ENCODE measurements around the gene DDX20.

DDX20 gene, protein sequence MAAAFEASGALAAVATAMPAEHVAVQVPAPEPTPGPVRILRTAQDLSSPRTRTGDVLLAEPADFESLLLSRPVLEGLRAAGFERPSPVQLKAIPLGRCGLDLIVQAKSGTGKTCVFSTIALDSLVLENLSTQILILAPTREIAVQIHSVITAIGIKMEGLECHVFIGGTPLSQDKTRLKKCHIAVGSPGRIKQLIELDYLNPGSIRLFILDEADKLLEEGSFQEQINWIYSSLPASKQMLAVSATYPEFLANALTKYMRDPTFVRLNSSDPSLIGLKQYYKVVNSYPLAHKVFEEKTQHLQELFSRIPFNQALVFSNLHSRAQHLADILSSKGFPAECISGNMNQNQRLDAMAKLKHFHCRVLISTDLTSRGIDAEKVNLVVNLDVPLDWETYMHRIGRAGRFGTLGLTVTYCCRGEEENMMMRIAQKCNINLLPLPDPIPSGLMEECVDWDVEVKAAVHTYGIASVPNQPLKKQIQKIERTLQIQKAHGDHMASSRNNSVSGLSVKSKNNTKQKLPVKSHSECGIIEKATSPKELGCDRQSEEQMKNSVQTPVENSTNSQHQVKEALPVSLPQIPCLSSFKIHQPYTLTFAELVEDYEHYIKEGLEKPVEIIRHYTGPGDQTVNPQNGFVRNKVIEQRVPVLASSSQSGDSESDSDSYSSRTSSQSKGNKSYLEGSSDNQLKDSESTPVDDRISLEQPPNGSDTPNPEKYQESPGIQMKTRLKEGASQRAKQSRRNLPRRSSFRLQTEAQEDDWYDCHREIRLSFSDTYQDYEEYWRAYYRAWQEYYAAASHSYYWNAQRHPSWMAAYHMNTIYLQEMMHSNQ

DNA sequence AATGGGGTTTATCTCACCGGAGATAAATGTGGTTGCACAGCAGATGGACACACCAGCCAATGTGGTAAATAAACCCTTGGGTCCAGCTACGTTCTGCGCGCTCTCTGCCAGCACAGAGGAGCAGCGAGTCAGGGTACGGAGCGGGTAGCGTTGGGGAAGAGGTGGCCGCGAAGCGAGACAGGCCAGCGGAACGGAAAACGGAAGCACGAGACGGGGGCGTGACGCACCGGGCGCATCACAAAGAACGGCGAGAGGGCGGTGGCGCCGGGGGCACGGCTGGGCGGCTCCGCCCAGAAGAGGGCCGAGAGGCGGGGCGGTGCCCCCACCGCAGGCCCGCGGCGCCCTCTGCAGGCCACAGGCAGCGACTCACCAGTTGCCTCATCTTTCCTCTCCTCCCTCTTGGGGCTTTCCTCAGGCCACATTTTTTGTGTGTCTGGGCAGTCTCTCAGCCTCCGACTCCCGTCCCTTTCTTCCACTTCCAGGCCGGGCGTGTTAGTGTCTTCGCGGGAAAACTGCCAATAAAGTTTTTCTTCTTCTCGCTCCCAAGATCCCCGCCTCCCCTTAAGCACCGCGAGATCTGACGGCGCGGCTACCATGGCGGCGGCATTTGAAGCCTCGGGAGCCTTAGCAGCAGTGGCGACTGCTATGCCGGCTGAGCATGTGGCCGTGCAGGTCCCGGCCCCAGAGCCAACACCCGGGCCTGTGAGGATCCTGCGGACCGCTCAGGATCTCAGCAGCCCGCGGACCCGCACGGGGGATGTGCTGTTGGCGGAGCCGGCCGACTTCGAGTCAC, at the start of gene DDX20:
Gene DDX20, plus strand, starts transcription at position 571 of the 793 bp plus-strand sequence. Its CDS starts 24 bp downstream, at position 595.
- peak; percentile 96 for DNase-seq

DNA sequence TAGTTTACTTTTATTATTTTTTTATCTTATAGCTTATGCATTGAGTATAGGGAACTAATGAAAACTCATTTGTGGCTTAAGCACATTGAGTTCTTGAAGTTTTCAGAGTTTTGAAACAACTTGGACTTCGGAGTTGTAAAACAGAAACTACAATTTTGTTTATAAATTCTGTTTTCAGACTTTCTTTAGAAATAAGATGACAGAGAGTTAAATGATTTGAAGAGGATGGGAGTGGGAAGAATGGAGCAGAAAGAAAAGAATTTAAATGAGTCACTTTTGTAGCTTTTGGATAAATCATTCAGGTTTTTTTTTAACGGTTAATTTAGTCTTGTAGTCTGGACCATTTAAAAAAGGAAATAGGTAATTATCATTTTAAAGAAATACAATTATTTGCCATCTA, 48.8 kb upstream of the DDX20 start:
- no peak for DNase-seq

- no peak for DNase-seq
These were observed 47.8 kb upstream of the DDX20 start for GRCh38 chr1:111707906-111708305.

- no peak for DNase-seq
These were observed 45.7 kb upstream of the DDX20 start for GRCh38 chr1:111709986-111710385.

DNA sequence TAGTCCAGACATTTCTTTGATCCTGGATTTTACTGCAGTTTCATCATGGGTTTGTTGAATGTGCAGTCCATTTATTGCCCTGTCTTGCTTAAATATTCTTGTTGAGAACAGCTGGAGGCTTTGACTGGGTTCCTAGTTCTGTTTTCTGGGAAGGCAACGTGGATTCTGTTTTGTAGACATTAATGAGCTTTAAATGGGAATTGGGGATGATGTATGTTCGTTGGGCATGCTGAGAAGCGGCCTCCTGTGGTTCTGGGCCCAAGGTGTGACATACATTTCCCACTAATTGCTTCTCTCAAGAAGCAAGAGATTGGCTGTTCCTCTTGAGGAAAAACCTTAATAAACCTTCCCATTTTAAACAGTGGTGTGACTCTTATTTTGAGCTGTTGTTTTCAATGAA, 39.4 kb upstream of the DDX20 start:
- DNase-seq: no peak

DNA sequence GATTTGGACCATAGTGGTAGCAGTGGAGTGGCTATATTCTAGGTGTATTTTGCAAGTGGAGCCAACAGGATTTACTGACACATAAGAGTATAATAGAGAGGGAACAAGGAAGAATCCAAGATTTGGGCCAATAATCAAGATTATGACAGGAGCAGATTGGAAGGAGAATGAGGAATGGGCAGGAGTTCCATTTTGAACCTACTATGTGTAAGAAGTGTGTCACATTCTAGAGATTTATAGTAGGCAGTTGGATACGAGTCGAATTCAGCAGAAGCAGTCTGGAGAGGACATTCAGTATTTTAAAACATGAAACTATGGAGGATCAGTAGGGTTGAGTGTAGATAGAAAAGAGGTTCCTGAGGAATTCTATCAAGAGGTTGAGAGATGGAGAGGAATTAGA, 38.3 kb upstream of the DDX20 start:
- no peak for DNase-seq

- DNase-seq: no peak
These were observed 36.6 kb upstream of the DDX20 start for GRCh38 chr1:111719135-111719534.

- DNase-seq: no peak
These were observed 36.0 kb upstream of the DDX20 start for GRCh38 chr1:111719674-111720132.

GRCh38 chr1:111720274-111720976, 35.3 kb upstream of the DDX20 start:
- no peak for DNase-seq

DNA sequence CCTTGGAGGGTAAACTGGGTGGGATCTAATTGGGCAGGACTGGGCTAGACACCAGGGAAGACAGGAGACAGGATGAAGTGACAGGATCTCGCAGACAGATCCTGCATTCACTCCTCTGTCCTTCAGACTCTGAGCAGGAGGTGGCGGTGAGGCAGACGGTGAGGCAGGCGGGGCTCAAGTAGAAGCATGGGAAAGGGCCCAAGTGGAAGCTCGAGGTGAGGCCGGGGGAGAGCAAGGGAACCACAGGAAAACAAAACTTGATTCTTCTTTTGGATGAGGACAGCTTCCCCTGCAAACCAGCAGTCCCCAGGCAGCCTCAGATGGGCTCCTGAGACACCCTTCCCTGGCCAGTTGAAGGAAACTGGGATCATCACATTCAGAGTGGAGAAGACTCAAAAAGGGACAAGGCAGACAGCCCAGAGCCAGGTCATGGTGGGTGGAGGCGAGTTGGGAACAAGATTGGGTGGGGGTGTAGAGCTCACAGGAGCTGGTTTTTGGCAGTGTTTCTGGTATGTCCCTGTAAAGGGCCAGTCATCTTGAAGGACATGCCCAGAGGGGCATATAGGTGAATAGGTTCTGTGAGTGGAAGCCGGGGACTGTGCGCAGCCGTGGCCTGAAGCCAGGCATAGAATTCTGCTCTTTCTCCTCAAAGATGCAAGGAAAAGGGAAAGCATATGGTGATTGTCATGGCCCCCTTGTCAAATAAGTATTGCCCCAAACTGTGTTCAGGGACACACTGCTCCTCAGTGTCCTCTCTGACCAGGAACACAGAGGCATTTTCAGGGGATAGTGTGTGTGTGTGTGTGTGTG, 34.5 kb upstream of the DDX20 start:
- no peak for DNase-seq

GRCh38 chr1:111723091-111723806, 32.5 kb upstream of the DDX20 start:
- DNase-seq: no peak

DNA sequence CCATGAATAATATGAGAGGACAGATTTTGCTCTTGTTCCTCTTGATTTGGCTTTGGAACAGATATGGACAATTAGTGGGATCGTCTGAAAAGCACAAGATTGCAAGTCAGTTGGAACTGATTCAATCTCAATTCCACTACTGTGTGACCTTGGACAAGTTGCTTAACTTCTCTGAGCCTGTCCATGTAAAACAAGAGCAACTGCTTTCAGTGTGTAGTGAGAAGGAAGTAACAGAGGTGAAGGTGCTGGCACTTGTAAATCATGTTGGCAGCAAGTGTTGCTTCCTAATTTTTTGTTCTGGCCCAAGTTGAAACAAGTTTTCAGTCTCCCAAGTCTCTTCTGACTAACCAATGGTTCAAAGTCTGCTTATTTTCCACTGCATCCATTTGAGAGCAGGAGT, 31.8 kb upstream of the DDX20 start:
- DNase-seq: no peak

- DNase-seq: no peak
These were observed 30.5 kb upstream of the DDX20 start for GRCh38 chr1:111725192-111725591.

DNA sequence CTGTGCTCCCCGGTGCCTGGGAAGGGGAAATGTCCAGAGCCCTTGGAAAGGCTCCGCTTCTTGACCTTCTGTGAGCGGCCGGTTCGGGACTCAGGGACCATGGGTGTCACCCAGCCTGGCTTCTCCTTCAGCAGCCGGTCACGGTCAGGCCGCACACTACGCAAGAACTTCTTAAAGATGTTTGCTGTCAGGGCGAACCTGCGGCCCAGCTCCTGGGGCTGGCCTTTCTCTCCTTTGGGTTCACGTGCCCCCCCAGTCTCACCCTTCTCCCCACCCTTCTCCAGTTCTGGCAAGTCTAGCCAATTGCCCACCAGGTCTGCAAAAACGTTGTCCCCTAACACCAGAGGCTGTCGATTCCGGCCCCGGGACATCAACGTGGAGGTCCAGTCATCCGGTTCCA, 28.6 kb upstream of the DDX20 start:
- DNase-seq: no peak

GRCh38 chr1:111729271-111729921, 26.3 kb upstream of the DDX20 start:
- DNase-seq: no peak

DNA sequence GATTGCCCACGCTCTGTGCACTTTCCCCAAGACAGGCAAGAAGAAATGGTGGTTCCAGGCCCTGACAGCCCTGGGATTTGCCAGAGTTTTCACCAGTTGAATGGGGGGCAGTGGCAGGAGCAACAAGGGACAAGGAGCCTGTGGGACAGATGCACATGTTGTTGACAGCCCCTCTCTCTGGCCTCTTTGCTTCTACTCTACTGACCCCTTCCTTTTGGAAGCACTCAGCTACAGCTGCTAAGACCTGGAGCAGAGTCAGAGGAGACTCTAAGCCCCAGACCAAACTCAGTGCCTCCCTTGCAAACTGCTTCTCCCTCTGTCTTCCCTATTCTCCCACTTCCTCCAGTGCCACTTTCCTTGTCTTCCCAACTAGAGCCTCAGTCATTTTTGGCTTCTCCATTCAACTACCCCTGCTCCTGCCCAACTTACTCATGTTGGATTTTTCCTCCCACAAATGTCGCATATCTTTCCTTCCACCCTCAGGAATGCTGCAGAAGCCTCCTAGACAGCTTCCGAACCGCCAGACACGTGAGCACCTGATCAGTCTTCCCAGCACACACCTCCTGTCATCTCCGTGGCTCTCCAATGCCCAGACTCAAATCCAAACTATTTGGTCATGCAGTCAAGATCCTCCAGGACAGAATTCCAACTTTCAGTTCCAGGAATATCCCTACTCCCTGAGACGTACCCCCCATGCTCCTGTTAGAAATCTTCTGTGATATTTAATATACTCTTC, 25.6 kb upstream of the DDX20 start:
- no peak for DNase-seq

- no peak for DNase-seq
These were observed 25.0 kb upstream of the DDX20 start for GRCh38 chr1:111730706-111731105.

DNA sequence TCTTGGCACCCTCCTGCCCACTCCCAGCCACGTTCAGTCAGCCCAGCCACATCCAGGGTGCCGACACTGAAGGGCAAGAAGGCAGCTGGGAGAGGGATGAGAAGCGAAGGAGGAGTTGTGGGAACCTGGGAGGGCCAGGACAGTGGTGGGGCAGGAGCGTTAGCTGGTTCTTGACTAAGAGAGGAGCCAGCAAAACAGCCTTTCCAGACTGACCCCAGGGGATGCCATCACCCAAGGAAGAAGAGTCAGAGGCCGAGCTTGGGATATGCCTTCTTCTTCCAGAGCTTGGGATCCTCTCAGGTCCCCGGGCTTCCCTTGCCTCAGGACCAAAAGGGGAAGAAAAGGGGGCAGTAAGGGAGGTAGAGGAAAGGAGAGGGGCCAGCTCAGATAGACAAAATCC, 23.7 kb upstream of the DDX20 start:
- DNase-seq: no peak

DNA sequence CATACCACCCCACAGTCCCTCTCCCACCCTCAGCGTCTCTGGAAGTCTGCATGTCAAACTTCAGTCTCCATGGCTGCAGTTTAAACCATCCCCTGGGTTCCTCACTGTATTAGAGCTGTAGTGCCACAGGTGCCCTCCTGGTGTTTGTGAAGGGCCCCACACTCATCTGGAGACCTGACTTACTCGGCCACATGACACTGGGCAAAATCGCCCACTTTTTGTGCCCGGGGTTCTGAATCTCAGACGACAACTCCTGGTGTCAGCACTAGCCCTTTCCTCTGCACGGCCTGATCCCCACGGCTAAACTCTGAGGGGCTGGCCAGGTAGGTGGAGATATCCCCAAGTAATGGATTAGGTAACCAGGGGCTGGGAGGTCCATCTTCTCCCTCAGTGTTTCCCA, 23.0 kb upstream of the DDX20 start:
- no peak for DNase-seq
